ENCODE measurements around the gene NPIPB6.

GRCh38 chr16:28309811-28310311 is 53.4 kb downstream of the NPIPB6 start:
- TF ChIP-seq CTCF (IDR thresholded peaks at IDR 0.05) (no peak), EP300 (IDR thresholded peaks at IDR 0.05) (no peak)
